ENCODE data around the gene TBC1D22A. TPM values are rescaled to one million over a fixed set of nuclear protein-coding genes. Genes with fewer than 3 reads are reported as not detected.

The TBC1D22A gene
- polyA plus RNA-seq, 1 donor (not counting 4 experiments of a cell fraction or from before 2014, with no cell fraction given), result 20.9 TPM

DNA sequence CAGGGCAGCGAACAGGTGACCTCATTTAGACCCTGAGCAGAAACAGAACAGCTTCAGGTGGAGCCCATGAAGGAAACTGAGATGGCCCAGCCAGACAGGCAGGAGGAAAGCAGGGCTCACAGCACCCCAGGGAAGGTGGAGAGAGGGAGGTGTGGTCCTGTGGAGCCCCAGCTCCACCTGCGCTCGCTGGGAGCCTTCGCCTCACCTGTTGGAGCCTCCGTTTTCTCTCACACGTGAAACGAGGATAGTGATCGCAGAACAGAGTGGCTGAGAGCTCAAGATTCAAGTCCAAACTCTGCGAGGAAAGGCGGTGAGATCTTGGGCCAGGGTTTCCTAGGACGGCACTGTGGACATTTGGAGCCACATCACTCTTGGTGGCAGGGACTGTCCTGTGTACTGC is 15.8 kb upstream of the TBC1D22A start:
- no peaks in the 10 kb centered on the region for H4K20me1 ChIP-seq (ENCODE audit: control insufficient read depth, extremely low read depth, insufficient read depth, low read length)
- peaks cover 16% of the 10 kb centered on the region for H3K27me3 ChIP-seq (ENCODE audit: control insufficient read depth, extremely low read depth, insufficient read depth, low read length)
- no peak overlapping the region for H3K4me2 ChIP-seq (ENCODE audit: control insufficient read depth, extremely low read depth, insufficient read depth, low read depth, low read length)
- H2AFZ ChIP-seq (ENCODE audit: control insufficient read depth, low read length), result no peak overlapping the region
- DNase-seq (ENCODE audit: low read depth, low spot score) (no peak), FAIRE-seq (no peak)
- no peak overlapping the region for H3K9ac ChIP-seq (ENCODE audit: control insufficient read depth, extremely low read depth, insufficient read depth, low read length)
- no peak overlapping the region for H3K27ac ChIP-seq (ENCODE audit: control insufficient read depth, insufficient read depth, low read length)
- H3K79me2 ChIP-seq (ENCODE audit: control insufficient read depth, insufficient read depth, low read length), result no peaks in the 10 kb centered on the region
- no peak for TF ChIP-seq EZH2 (IDR thresholded peaks at IDR 0.05; ENCODE audit: low read length)
- TF ChIP-seq, protein P1, sequence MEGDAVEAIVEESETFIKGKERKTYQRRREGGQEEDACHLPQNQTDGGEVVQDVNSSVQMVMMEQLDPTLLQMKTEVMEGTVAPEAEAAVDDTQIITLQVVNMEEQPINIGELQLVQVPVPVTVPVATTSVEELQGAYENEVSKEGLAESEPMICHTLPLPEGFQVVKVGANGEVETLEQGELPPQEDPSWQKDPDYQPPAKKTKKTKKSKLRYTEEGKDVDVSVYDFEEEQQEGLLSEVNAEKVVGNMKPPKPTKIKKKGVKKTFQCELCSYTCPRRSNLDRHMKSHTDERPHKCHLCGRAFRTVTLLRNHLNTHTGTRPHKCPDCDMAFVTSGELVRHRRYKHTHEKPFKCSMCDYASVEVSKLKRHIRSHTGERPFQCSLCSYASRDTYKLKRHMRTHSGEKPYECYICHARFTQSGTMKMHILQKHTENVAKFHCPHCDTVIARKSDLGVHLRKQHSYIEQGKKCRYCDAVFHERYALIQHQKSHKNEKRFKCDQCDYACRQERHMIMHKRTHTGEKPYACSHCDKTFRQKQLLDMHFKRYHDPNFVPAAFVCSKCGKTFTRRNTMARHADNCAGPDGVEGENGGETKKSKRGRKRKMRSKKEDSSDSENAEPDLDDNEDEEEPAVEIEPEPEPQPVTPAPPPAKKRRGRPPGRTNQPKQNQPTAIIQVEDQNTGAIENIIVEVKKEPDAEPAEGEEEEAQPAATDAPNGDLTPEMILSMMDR (optimal IDR thresholded peaks at IDR 0.05 in 1 of 3, IDR thresholded peaks at IDR 0.05 in 1 of 3, conservative IDR thresholded peaks at IDR 0.05 in 1 of 3; ENCODE audit: extremely low read depth in 1 of 3, insufficient read depth in 2 of 3, low read length in 3 of 3), result no peak
- no peak overlapping the region for H3K4me3 ChIP-seq (ENCODE audit: control insufficient read depth in 2 of 3, extremely low read depth in 1 of 3, insufficient read depth in 2 of 3, low read depth in 1 of 3, low read length in 3 of 3)
- H3K9me3 ChIP-seq (ENCODE audit: control insufficient read depth, low read depth, low read length), result no peaks in the 10 kb centered on the region
- H3K4me1 ChIP-seq (ENCODE audit: control insufficient read depth, extremely low read depth, insufficient read depth, low read length), result peaks cover 2% of the 10 kb centered on the region
- dilution Hi-C loops (cut with MboI; ENCODE audit: extremely low pct_ligation_motif_present, low sequenced_read_pairs), result no loop called here
- no peaks in the 10 kb centered on the region for H3K9me1 ChIP-seq (ENCODE audit: control insufficient read depth, extremely low read depth, insufficient read depth, low read length)
- no peaks in the 10 kb centered on the region for H3K36me3 ChIP-seq (ENCODE audit: control insufficient read depth in 2 of 2, extremely low read depth in 1 of 2, insufficient read depth in 2 of 2, low read length in 2 of 2)

DNA sequence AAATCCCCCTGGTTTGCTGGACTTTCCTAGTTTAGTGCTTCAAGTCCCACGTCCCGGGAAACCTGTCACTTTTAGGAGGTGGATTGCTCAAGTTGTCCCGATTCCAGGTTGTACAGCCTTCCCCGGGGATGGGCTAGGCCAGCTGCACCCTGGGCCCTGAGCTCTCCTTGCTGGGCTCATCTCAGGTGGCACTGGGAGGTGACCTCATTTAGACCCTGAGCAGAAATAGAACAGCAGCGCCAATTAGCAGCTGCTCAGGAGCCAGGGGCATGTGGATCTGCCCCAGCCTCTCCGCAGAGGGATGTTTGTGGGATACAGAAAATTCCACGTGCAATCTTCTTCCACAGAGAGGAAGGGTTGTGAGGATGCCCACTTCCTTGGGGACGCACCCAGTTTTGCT is 14.8 kb upstream of the TBC1D22A start:
- H4K20me1 ChIP-seq (ENCODE audit: control insufficient read depth, extremely low read depth, insufficient read depth, low read length), result no peaks in the 10 kb centered on the region
- H3K27me3 ChIP-seq (ENCODE audit: control insufficient read depth, extremely low read depth, insufficient read depth, low read length), result peaks cover 16% of the 10 kb centered on the region
- FAIRE-seq (no peak), DNase-seq (ENCODE audit: low read depth, low spot score) (no peak)
- H3K27ac ChIP-seq (ENCODE audit: control insufficient read depth, insufficient read depth, low read length), result no peak overlapping the region
- dilution Hi-C loops (cut with MboI; ENCODE audit: extremely low pct_ligation_motif_present, low sequenced_read_pairs), result no loop called here
- peaks cover 2% of the 10 kb centered on the region for H3K4me1 ChIP-seq (ENCODE audit: control insufficient read depth, extremely low read depth, insufficient read depth, low read length)
- no peak overlapping the region for H2AFZ ChIP-seq (ENCODE audit: control insufficient read depth, low read length)
- no peak overlapping the region for H3K4me2 ChIP-seq (ENCODE audit: control insufficient read depth, extremely low read depth, insufficient read depth, low read depth, low read length)
- H3K36me3 ChIP-seq (ENCODE audit: control insufficient read depth in 2 of 2, extremely low read depth in 1 of 2, insufficient read depth in 2 of 2, low read length in 2 of 2), result no peaks in the 10 kb centered on the region
- no peak for TF ChIP-seq EZH2 (IDR thresholded peaks at IDR 0.05; ENCODE audit: low read length)
- TF ChIP-seq, protein P1 (optimal IDR thresholded peaks at IDR 0.05 in 1 of 3, IDR thresholded peaks at IDR 0.05 in 1 of 3, conservative IDR thresholded peaks at IDR 0.05 in 1 of 3; ENCODE audit: extremely low read depth in 1 of 3, insufficient read depth in 2 of 3, low read length in 3 of 3), result no peak
- no peak overlapping the region for H3K4me3 ChIP-seq (ENCODE audit: control insufficient read depth in 2 of 3, extremely low read depth in 1 of 3, insufficient read depth in 2 of 3, low read depth in 1 of 3, low read length in 3 of 3)
- H3K9ac ChIP-seq (ENCODE audit: control insufficient read depth, extremely low read depth, insufficient read depth, low read length), result no peak overlapping the region
- no peaks in the 10 kb centered on the region for H3K9me3 ChIP-seq (ENCODE audit: control insufficient read depth, low read depth, low read length)
- H3K79me2 ChIP-seq (ENCODE audit: control insufficient read depth, insufficient read depth, low read length), result no peaks in the 10 kb centered on the region
- H3K9me1 ChIP-seq (ENCODE audit: control insufficient read depth, extremely low read depth, insufficient read depth, low read length), result no peaks in the 10 kb centered on the region

Measured in keratinocyte (primary cell).